CD4-positive, alpha-beta T cell treated with Interleukin-12 subunit alpha and Interleukin-12 subunit beta, for 1 hour (primary cell): Measurements from ENCODE around the gene DOP1A.
"Not testable (repeated sequence)": the region's sequence is repeated elsewhere in the genome, so short reads cannot be mapped to it uniquely, and the experiment has no call there.

ENCODE experiments used
- DNase-seq: peaks from one replicate; pipeline ENCODE4 v3.0.0-alpha.2; 2020

The DOP1A gene

GRCh38 chr6:83167726-83168278 is 100.3 kb downstream of the DOP1A start:
- no peak for DNase-seq

GRCh38 chr6:83168556-83168955 is 101.1 kb downstream of the DOP1A start:
- no peak for DNase-seq

GRCh38 chr6:83169106-83169505 is 101.6 kb downstream of the DOP1A start:
- no peak for DNase-seq

- no peak for DNase-seq
Observed at GRCh38 chr6:83169511-83169910, 102.0 kb downstream of the DOP1A start.

GRCh38 chr6:83176246-83176645 is 108.8 kb downstream of the DOP1A start:
- no peak for DNase-seq

- no peak for DNase-seq
Observed at GRCh38 chr6:83180426-83180950, 113.0 kb downstream of the DOP1A start.

- DNase-seq: no peak
Observed at GRCh38 chr6:83182114-83182513, 114.6 kb downstream of the DOP1A start.

- no peak for DNase-seq
Observed at GRCh38 chr6:83183082-83183828, 115.8 kb downstream of the DOP1A start.

- DNase-seq: no peak
Observed at GRCh38 chr6:83185096-83185495, 117.6 kb downstream of the DOP1A start.

GRCh38 chr6:83188501-83188900 is 121.0 kb downstream of the DOP1A start:
- no peak for DNase-seq

- DNase-seq: no peak
Observed at GRCh38 chr6:83190626-83191025, 123.2 kb downstream of the DOP1A start.

- DNase-seq: not testable (repeated sequence)
Observed at GRCh38 chr6:83191974-83192373, 124.5 kb downstream of the DOP1A start.

- no peak for DNase-seq
Observed at GRCh38 chr6:83192456-83192855, 125.0 kb downstream of the DOP1A start.

- DNase-seq: peak; percentile 89
Observed at GRCh38 chr6:83192871-83193746, 125.6 kb downstream of the DOP1A start, which contains the start of the genes PGM3 and RWDD2A. Gene PGM3 (minus strand): TSS chr6:83193265. CDS start chr6:83191012, 2,253 bp downstream. Gene RWDD2A (plus strand): TSS chr6:83193357. CDS start chr6:83194452, 1,095 bp downstream.

- DNase-seq: peak; percentile 6
Observed at GRCh38 chr6:83193747-83194566, 126.5 kb downstream of the DOP1A start.

GRCh38 chr6:83198486-83199172 is 131.2 kb downstream of the DOP1A start:
- DNase-seq: no peak

- no peak for DNase-seq
Observed at GRCh38 chr6:83199173-83199862, 131.8 kb downstream of the DOP1A start.

GRCh38 chr6:83199863-83200225 is 132.4 kb downstream of the DOP1A start:
- DNase-seq: no peak

- no peak for DNase-seq
Observed at GRCh38 chr6:83202031-83202430, 134.6 kb downstream of the DOP1A start.

- peak; percentile 67 for DNase-seq
Observed at GRCh38 chr6:83215131-83216047, 147.9 kb downstream of the DOP1A start.
